Measurements from ENCODE around the gene KTN1. TPM values are rescaled to one million over a fixed set of nuclear protein-coding genes. Genes with fewer than 3 reads are reported as not detected.

Gene KTN1
- total RNA-seq, 1 donor from 2014 or later = 138 TPM

DNA sequence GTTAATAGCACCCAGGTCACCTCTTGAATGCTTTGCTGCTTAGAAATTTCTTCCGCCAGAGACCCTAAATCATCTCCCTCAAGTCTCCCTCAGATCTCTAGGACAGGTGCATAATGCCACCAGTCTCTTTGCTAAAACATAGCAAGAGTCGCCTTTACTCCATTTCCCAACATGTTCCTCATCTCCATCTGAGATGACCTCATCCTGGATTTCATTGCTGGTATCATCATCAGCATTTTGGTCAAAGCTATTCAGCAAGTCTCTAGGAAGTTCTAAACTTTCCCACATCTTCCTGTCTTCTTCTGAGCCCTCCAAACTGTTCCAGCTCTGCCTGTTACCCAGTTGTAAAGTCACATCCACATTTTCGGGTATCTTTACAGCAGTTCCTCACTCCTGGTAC lies 41.0 kb downstream of the KTN1 start:
- H3K27ac Mint-ChIP-seq (ENCODE audit: unreplicated experiment) = no peak overlapping the region
- no peak for DNase-seq (ENCODE audit: extremely low spot score, unreplicated experiment)
- H3K4me3 Mint-ChIP-seq (ENCODE audit: unreplicated experiment) = no peak overlapping the region
- H3K27me3 Mint-ChIP-seq (ENCODE audit: unreplicated experiment) = no peaks in the 10 kb centered on the region
- H3K36me3 Mint-ChIP-seq (ENCODE audit: unreplicated experiment) = peaks cover 55% of the 10 kb centered on the region
- TF ChIP-seq, protein P1, sequence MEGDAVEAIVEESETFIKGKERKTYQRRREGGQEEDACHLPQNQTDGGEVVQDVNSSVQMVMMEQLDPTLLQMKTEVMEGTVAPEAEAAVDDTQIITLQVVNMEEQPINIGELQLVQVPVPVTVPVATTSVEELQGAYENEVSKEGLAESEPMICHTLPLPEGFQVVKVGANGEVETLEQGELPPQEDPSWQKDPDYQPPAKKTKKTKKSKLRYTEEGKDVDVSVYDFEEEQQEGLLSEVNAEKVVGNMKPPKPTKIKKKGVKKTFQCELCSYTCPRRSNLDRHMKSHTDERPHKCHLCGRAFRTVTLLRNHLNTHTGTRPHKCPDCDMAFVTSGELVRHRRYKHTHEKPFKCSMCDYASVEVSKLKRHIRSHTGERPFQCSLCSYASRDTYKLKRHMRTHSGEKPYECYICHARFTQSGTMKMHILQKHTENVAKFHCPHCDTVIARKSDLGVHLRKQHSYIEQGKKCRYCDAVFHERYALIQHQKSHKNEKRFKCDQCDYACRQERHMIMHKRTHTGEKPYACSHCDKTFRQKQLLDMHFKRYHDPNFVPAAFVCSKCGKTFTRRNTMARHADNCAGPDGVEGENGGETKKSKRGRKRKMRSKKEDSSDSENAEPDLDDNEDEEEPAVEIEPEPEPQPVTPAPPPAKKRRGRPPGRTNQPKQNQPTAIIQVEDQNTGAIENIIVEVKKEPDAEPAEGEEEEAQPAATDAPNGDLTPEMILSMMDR (IDR thresholded peaks at IDR 0.05) = no peak
- peaks cover 12% of the 10 kb centered on the region for H3K4me1 Mint-ChIP-seq (ENCODE audit: unreplicated experiment)
- H3K9me3 Mint-ChIP-seq (ENCODE audit: unreplicated experiment) = no peaks in the 10 kb centered on the region

DNA sequence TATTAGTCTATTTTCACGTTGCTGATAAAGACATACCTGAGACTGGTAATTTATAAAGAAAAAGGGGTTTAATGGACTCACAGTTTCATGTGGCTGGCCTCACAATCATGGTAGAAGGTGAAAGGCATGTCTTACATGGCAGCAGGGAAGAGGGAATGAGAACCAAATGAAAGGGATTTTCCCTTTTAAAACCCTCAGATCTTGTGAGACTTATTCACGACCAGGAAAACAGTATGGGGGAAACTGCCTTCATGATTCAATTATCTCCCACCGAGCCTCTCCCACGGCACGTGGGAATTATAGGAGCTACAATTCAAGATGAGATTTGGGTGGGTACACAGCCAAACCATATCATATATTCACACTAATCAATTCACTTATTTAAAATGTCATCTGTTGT lies 41.4 kb downstream of the KTN1 start:
- no peaks in the 10 kb centered on the region for H3K27me3 Mint-ChIP-seq (ENCODE audit: unreplicated experiment)

DNA sequence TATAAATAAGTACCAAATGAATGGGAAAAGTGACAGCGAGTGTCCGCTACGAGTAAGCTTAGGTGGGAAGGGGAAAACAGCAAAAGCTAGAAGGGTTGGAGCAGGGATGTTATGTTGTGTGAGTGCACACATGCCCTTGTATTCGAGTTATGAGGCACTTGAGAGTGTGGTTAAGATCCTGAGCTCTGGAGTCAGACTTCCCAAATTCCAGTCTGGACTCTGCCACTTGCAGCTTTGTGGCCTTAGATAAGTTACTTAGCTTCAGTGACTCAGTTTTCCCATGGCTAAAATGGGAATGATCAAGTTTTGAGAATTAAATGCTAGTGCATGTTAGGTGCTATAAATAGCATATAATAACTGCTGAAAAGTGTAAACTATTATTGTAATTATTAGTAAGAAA lies 44.9 kb downstream of the KTN1 start:
- no peak overlapping the region for H3K4me3 Mint-ChIP-seq (ENCODE audit: unreplicated experiment)
- no peak for DNase-seq (ENCODE audit: extremely low spot score, unreplicated experiment)
- no peak overlapping the region for H3K27ac Mint-ChIP-seq (ENCODE audit: unreplicated experiment)
- peaks cover 24% of the 10 kb centered on the region for H3K4me1 Mint-ChIP-seq (ENCODE audit: unreplicated experiment)
- H3K36me3 Mint-ChIP-seq (ENCODE audit: unreplicated experiment) = peaks cover 42% of the 10 kb centered on the region
- TF ChIP-seq, protein P1 (IDR thresholded peaks at IDR 0.05) = no peak
- H3K27me3 Mint-ChIP-seq (ENCODE audit: unreplicated experiment) = no peaks in the 10 kb centered on the region
- no peaks in the 10 kb centered on the region for H3K9me3 Mint-ChIP-seq (ENCODE audit: unreplicated experiment)

More for the DNA sequence above, 41.4 kb downstream of the KTN1 start:
- Mint-ChIP-seq H3K27ac (ENCODE audit: unreplicated experiment) (no peak overlapping the region), H3K4me3 (ENCODE audit: unreplicated experiment) (no peak overlapping the region), H3K4me1 (ENCODE audit: unreplicated experiment) (peaks cover 16% of the 10 kb centered on the region), H3K9me3 (ENCODE audit: unreplicated experiment) (no peaks in the 10 kb centered on the region), H3K36me3 (ENCODE audit: unreplicated experiment) (peaks cover 51% of the 10 kb centered on the region)
- no peak for DNase-seq (ENCODE audit: extremely low spot score, unreplicated experiment)
- TF ChIP-seq, protein P1 (IDR thresholded peaks at IDR 0.05) = no peak

DNA sequence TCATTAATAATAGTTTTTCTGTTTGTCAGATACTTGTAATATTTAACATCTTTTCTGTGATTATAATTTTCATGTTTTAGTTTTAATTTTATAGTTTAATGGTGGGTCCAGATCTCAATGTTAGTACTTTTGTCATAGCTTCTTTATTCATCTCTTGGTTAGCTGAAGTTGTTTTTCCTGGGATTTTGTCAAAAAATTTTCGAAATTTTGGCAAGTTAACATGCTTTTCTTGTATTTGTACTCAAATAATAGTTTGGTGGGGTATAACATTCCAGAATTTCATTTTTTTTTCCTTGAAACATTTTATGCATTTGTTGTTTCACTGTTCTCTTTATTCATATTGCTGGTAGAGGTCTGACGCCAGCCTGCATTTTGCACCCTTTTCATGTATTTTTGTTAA lies 45.5 kb downstream of the KTN1 start:
- DNase-seq (ENCODE audit: extremely low spot score, unreplicated experiment) = no peak
- H3K27ac Mint-ChIP-seq (ENCODE audit: unreplicated experiment) = peak overlapping the region; percentile 8

DNA sequence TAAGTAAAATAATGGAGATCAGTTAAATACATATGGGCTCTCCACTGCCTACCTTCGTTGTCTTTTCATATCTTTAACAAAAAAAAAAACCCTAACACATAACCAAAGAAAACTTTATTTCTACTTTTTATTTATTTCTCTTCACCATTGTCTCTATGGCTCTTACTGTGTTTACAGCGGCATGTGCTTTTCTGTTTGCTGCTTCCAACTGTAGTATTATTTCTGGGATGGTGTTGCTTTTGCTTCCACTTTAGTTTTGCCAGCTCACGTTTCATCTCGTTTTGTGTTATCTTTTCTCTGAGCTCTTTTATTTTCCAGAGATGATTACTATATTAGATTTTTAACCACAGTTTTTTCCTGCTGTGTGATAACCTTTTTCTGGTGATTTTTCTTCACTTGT lies 46.1 kb downstream of the KTN1 start:
- DNase-seq (ENCODE audit: extremely low spot score, unreplicated experiment) = no peak
- TF ChIP-seq, protein P1 (IDR thresholded peaks at IDR 0.05) = no peak
- Mint-ChIP-seq H3K4me1 (ENCODE audit: unreplicated experiment) (peaks cover 24% of the 10 kb centered on the region), H3K4me3 (ENCODE audit: unreplicated experiment) (no peak overlapping the region), H3K9me3 (ENCODE audit: unreplicated experiment) (no peaks in the 10 kb centered on the region), H3K27me3 (ENCODE audit: unreplicated experiment) (no peaks in the 10 kb centered on the region), H3K36me3 (ENCODE audit: unreplicated experiment) (peaks cover 42% of the 10 kb centered on the region), H3K27ac (ENCODE audit: unreplicated experiment) (peak overlapping the region; percentile 49)

More for the DNA sequence above, 45.5 kb downstream of the KTN1 start:
- Mint-ChIP-seq H3K9me3 (ENCODE audit: unreplicated experiment) (no peaks in the 10 kb centered on the region), H3K4me3 (ENCODE audit: unreplicated experiment) (no peak overlapping the region), H3K36me3 (ENCODE audit: unreplicated experiment) (peaks cover 43% of the 10 kb centered on the region), H3K4me1 (ENCODE audit: unreplicated experiment) (peaks cover 24% of the 10 kb centered on the region), H3K27me3 (ENCODE audit: unreplicated experiment) (no peaks in the 10 kb centered on the region)
- TF ChIP-seq, protein P1 (IDR thresholded peaks at IDR 0.05) = no peak
